ENCODE results near the gene DAP3. TPM values are rescaled to one million over a fixed set of nuclear protein-coding genes. Genes with fewer than 3 reads are reported as not detected.

DAP3 gene
- total RNA-seq, 1 donor from 2014 or later = 88.3 TPM

GRCh38 chr1:155769257-155769656 lies 80.4 kb downstream of the DAP3 start:
- Mint-ChIP-seq H3K27ac (ENCODE audit: unreplicated experiment) (no peak overlapping the region), H3K4me1 (ENCODE audit: low read depth, unreplicated experiment) (no peaks in the 10 kb centered on the region), H3K27me3 (ENCODE audit: unreplicated experiment) (no peaks in the 10 kb centered on the region), H3K4me3 (ENCODE audit: unreplicated experiment) (no peak overlapping the region), H3K36me3 (ENCODE audit: unreplicated experiment) (peaks cover 4% of the 10 kb centered on the region), H3K9me3 (ENCODE audit: unreplicated experiment) (no peaks in the 10 kb centered on the region)
- no peak for DNase-seq
- TF ChIP-seq CTCF (IDR thresholded peaks at IDR 0.05; ENCODE audit: partially characterized antibody, unreplicated experiment) = no peak

GRCh38 chr1:155773221-155773620 lies 84.3 kb downstream of the DAP3 start:
- H3K4me3 Mint-ChIP-seq (ENCODE audit: unreplicated experiment) = no peak overlapping the region
- peaks cover 6% of the 10 kb centered on the region for H3K36me3 Mint-ChIP-seq (ENCODE audit: unreplicated experiment)
- no peaks in the 10 kb centered on the region for H3K4me1 Mint-ChIP-seq (ENCODE audit: low read depth, unreplicated experiment)
- no peaks in the 10 kb centered on the region for H3K9me3 Mint-ChIP-seq (ENCODE audit: unreplicated experiment)
- H3K27ac Mint-ChIP-seq (ENCODE audit: unreplicated experiment) = no peak overlapping the region
- no peaks in the 10 kb centered on the region for H3K27me3 Mint-ChIP-seq (ENCODE audit: unreplicated experiment)
- no peak for DNase-seq
- TF ChIP-seq CTCF (IDR thresholded peaks at IDR 0.05; ENCODE audit: partially characterized antibody, unreplicated experiment) = no peak

GRCh38 chr1:155776414-155776813 lies 87.5 kb downstream of the DAP3 start:
- Mint-ChIP-seq H3K27me3 (ENCODE audit: unreplicated experiment) (peaks cover 2% of the 10 kb centered on the region), H3K4me3 (ENCODE audit: unreplicated experiment) (no peak overlapping the region), H3K9me3 (ENCODE audit: unreplicated experiment) (no peaks in the 10 kb centered on the region), H3K27ac (ENCODE audit: unreplicated experiment) (no peak overlapping the region), H3K4me1 (ENCODE audit: low read depth, unreplicated experiment) (no peaks in the 10 kb centered on the region), H3K36me3 (ENCODE audit: unreplicated experiment) (peaks cover 6% of the 10 kb centered on the region)
- no peak for DNase-seq
- TF ChIP-seq CTCF (IDR thresholded peaks at IDR 0.05; ENCODE audit: partially characterized antibody, unreplicated experiment) = no peak

GRCh38 chr1:155777582-155777981 lies 88.7 kb downstream of the DAP3 start:
- Mint-ChIP-seq H3K27ac (ENCODE audit: unreplicated experiment) (no peak overlapping the region), H3K27me3 (ENCODE audit: unreplicated experiment) (peaks cover 5% of the 10 kb centered on the region), H3K4me3 (ENCODE audit: unreplicated experiment) (no peak overlapping the region), H3K36me3 (ENCODE audit: unreplicated experiment) (peaks cover 6% of the 10 kb centered on the region), H3K9me3 (ENCODE audit: unreplicated experiment) (no peaks in the 10 kb centered on the region), H3K4me1 (ENCODE audit: low read depth, unreplicated experiment) (no peaks in the 10 kb centered on the region)
- no peak for DNase-seq
- no peak for TF ChIP-seq CTCF (IDR thresholded peaks at IDR 0.05; ENCODE audit: partially characterized antibody, unreplicated experiment)

Other genes with a start within 250 kb of the DAP3 start
- 43.0 TPM for gene ASH1L, start 126.3 kb upstream of the DAP3 start, total RNA-seq (ENCODE audit: unreplicated experiment)
- 55.7 TPM for gene MSTO1, start 78.9 kb upstream of the DAP3 start, total RNA-seq (ENCODE audit: unreplicated experiment)
- 61.1 TPM for gene YY1AP1, start 317 bp upstream of the DAP3 start, total RNA-seq (ENCODE audit: unreplicated experiment)
- 82.8 TPM for gene GON4L, start 168.1 kb downstream of the DAP3 start, total RNA-seq (ENCODE audit: unreplicated experiment)
- 419 TPM for gene SYT11, start 170.5 kb downstream of the DAP3 start, total RNA-seq (ENCODE audit: unreplicated experiment)
- 35.9 TPM for gene RIT1, start 222.3 kb downstream of the DAP3 start, total RNA-seq (ENCODE audit: unreplicated experiment)
- 51.8 TPM for gene KHDC4, start 245.3 kb downstream of the DAP3 start, total RNA-seq (ENCODE audit: unreplicated experiment)

Measured in glutamatergic neuron (in vitro differentiated cells).